ENCODE data around the gene MAGEB6.
"Not testable (repeated sequence)": the region's sequence is repeated elsewhere in the genome, so short reads cannot be mapped to it uniquely, and the experiment has no call there.

MAGEB6 gene

GRCh38 chrX:26192204-26192603 is at the start of gene MAGEB6:
Gene MAGEB6, plus strand, starts transcription at chrX:26192440. Its CDS starts 1,407 bp downstream, at chrX:26193847.
- DNase-seq (ENCODE audit: low spot score): no peak

GRCh38 chrX:26146024-26146423 is 46.2 kb upstream of the MAGEB6 start:
- no peak for DNase-seq (ENCODE audit: low spot score)

- DNase-seq (ENCODE audit: low spot score): no peak
Measured at GRCh38 chrX:26160301-26160700, 31.9 kb upstream of the MAGEB6 start, which contains the start of gene MAGEB6B. Gene MAGEB6B, plus strand, starts transcription at chrX:26160601. Its CDS starts 0 bp downstream, at chrX:26160601.

GRCh38 chrX:26203561-26203960 is 11.3 kb downstream of the MAGEB6 start:
- DNase-seq (ENCODE audit: low spot score): no peak

GRCh38 chrX:26204717-26205116 is 12.5 kb downstream of the MAGEB6 start:
- not testable (repeated sequence) for DNase-seq (ENCODE audit: low spot score)

- no peak for DNase-seq (ENCODE audit: low spot score)
Measured at GRCh38 chrX:26208012-26208411, 15.8 kb downstream of the MAGEB6 start.

- no peak for DNase-seq (ENCODE audit: low spot score)
Measured at GRCh38 chrX:26215869-26216268, 23.6 kb downstream of the MAGEB6 start, which contains the start of gene MAGEB5. Gene MAGEB5, plus strand, starts transcription at chrX:26216169. Its CDS starts 1,133 bp downstream, at chrX:26217302.

GRCh38 chrX:26219351-26219750 is 27.1 kb downstream of the MAGEB6 start:
- no peak for DNase-seq (ENCODE audit: low spot score)

GRCh38 chrX:26234177-26234576 is 41.9 kb downstream of the MAGEB6 start:
- no peak for DNase-seq (ENCODE audit: low spot score)
